ENCODE data around the gene PSMD13. TPM values are rescaled to one million over a fixed set of nuclear protein-coding genes. Genes with fewer than 3 reads are reported as not detected.
A peak's percentile ranks its signal among the peaks of the same experiment; 100 is the strongest.
"Not testable (repeated sequence)": the region's sequence is repeated elsewhere in the genome, so short reads cannot be mapped to it uniquely, and the experiment has no call there.

PSMD13 gene
- total RNA-seq (2014; rRNA removed; shearing (Covaris generic); ENCODE audit: low replicate concordance) = 86.7 and 92.7 TPM in 2 replicates

GRCh38 chr11:236774-237767 lies at the start of gene PSMD13:
Gene PSMD13, plus strand, starts transcription at chr11:236976. Its CDS starts 74 bp downstream, at chr11:237050.
- no peaks in the 10 kb centered on the region for H3K9me2 ChIP-seq (replicated peaks; ENCODE audit: insufficient read depth, low read length)
- peaks cover 24% of the 10 kb centered on the region for H3K4me1 ChIP-seq (ENCODE audit: low read length)
- H3K27me3 ChIP-seq (ENCODE audit: low read length) = no peaks in the 10 kb centered on the region
- peak within 1 kb of the TSS; percentile 97 for H3K4me2 ChIP-seq (ENCODE audit: low read depth, low read length, poor library complexity, severe bottlenecking)
- H3K36me3 ChIP-seq (ENCODE audit: insufficient read depth, low read length) = peaks cover 13% of the 10 kb centered on the region; the same call in 1 of the 2 replicates
- peak within 1 kb of the TSS; percentile 98 for H3K4me3 ChIP-seq (ENCODE audit: low read length)
- peak; percentile 95 for DNase-seq
- H3K27ac ChIP-seq (ENCODE audit: low read length) = peak within 1 kb of the TSS; percentile 91
- H3K79me2 ChIP-seq (ENCODE audit: low read length) = peaks cover 67% of the 10 kb centered on the region
- peak within 1 kb of the TSS; percentile 98; the same call in 1 of the 2 replicates for H2AFZ ChIP-seq (ENCODE audit: low read length)
- H3K9me3 ChIP-seq (ENCODE audit: low read length) = no peaks in the 10 kb centered on the region
- peaks cover 3% of the 10 kb centered on the region; the same call in 1 of the 2 replicates for H4K20me1 ChIP-seq (ENCODE audit: insufficient read depth, low read depth, low read length)
- H3K9ac ChIP-seq (ENCODE audit: low read length) = peak within 1 kb of the TSS; percentile 96

- H3K27ac ChIP-seq (ENCODE audit: low read length); H2AFZ ChIP-seq (ENCODE audit: low read length); H3K27me3 ChIP-seq (ENCODE audit: low read length); H3K9ac ChIP-seq (ENCODE audit: low read length); H3K36me3 ChIP-seq (ENCODE audit: insufficient read depth, low read length); H3K9me2 ChIP-seq (replicated peaks; ENCODE audit: insufficient read depth, low read length); DNase-seq; H3K79me2 ChIP-seq (ENCODE audit: low read length); H3K4me2 ChIP-seq (ENCODE audit: low read depth, low read length, poor library complexity, severe bottlenecking); H3K4me3 ChIP-seq (ENCODE audit: low read length); H4K20me1 ChIP-seq (ENCODE audit: insufficient read depth, low read depth, low read length); H3K4me1 ChIP-seq (ENCODE audit: low read length); H3K9me3 ChIP-seq (ENCODE audit: low read length): not testable (repeated sequence)
Observed at GRCh38 chr11:189200-189783, 47.5 kb upstream of the PSMD13 start.

- not testable (repeated sequence) for H3K9ac ChIP-seq (ENCODE audit: low read length)
Observed at GRCh38 chr11:189843-190311, 46.9 kb upstream of the PSMD13 start.

GRCh38 chr11:190546-190945 lies 46.2 kb upstream of the PSMD13 start:
- not testable (repeated sequence) for H3K36me3 ChIP-seq (ENCODE audit: insufficient read depth, low read length); H3K27ac ChIP-seq (ENCODE audit: low read length); H3K27me3 ChIP-seq (ENCODE audit: low read length); H3K9me2 ChIP-seq (replicated peaks; ENCODE audit: insufficient read depth, low read length); H3K4me3 ChIP-seq (ENCODE audit: low read length); DNase-seq; H3K4me2 ChIP-seq (ENCODE audit: low read depth, low read length, poor library complexity, severe bottlenecking); H4K20me1 ChIP-seq (ENCODE audit: insufficient read depth, low read depth, low read length); H2AFZ ChIP-seq (ENCODE audit: low read length); H3K79me2 ChIP-seq (ENCODE audit: low read length); H3K4me1 ChIP-seq (ENCODE audit: low read length); H3K9me3 ChIP-seq (ENCODE audit: low read length); H3K9ac ChIP-seq (ENCODE audit: low read length)

More at GRCh38 chr11:189843-190311, 46.9 kb upstream of the PSMD13 start:
- not testable (repeated sequence) for H3K4me2 ChIP-seq (ENCODE audit: low read depth, low read length, poor library complexity, severe bottlenecking); H3K4me3 ChIP-seq (ENCODE audit: low read length); H2AFZ ChIP-seq (ENCODE audit: low read length); H3K4me1 ChIP-seq (ENCODE audit: low read length); H3K27me3 ChIP-seq (ENCODE audit: low read length); H3K36me3 ChIP-seq (ENCODE audit: insufficient read depth, low read length); H3K79me2 ChIP-seq (ENCODE audit: low read length); H3K9me3 ChIP-seq (ENCODE audit: low read length); H4K20me1 ChIP-seq (ENCODE audit: insufficient read depth, low read depth, low read length); DNase-seq; H3K27ac ChIP-seq (ENCODE audit: low read length); H3K9me2 ChIP-seq (replicated peaks; ENCODE audit: insufficient read depth, low read length)

GRCh38 chr11:191490-192478 lies 45.0 kb upstream of the PSMD13 start:
- not testable (repeated sequence) for H2AFZ ChIP-seq (ENCODE audit: low read length); H3K9me3 ChIP-seq (ENCODE audit: low read length); H4K20me1 ChIP-seq (ENCODE audit: insufficient read depth, low read depth, low read length); H3K9ac ChIP-seq (ENCODE audit: low read length); H3K36me3 ChIP-seq (ENCODE audit: insufficient read depth, low read length); H3K4me1 ChIP-seq (ENCODE audit: low read length); H3K4me3 ChIP-seq (ENCODE audit: low read length); H3K4me2 ChIP-seq (ENCODE audit: low read depth, low read length, poor library complexity, severe bottlenecking); H3K79me2 ChIP-seq (ENCODE audit: low read length); H3K9me2 ChIP-seq (replicated peaks; ENCODE audit: insufficient read depth, low read length); H3K27ac ChIP-seq (ENCODE audit: low read length); H3K27me3 ChIP-seq (ENCODE audit: low read length)
- peak; percentile 6 for DNase-seq

- H3K27ac ChIP-seq (ENCODE audit: low read length); H3K4me3 ChIP-seq (ENCODE audit: low read length); H3K79me2 ChIP-seq (ENCODE audit: low read length); H4K20me1 ChIP-seq (ENCODE audit: insufficient read depth, low read depth, low read length); H3K9me3 ChIP-seq (ENCODE audit: low read length); H3K4me2 ChIP-seq (ENCODE audit: low read depth, low read length, poor library complexity, severe bottlenecking); DNase-seq; H2AFZ ChIP-seq (ENCODE audit: low read length); H3K36me3 ChIP-seq (ENCODE audit: insufficient read depth, low read length); H3K4me1 ChIP-seq (ENCODE audit: low read length); H3K27me3 ChIP-seq (ENCODE audit: low read length); H3K9ac ChIP-seq (ENCODE audit: low read length); H3K9me2 ChIP-seq (replicated peaks; ENCODE audit: insufficient read depth, low read length): not testable (repeated sequence)
Observed at GRCh38 chr11:192674-193128, 44.1 kb upstream of the PSMD13 start, which contains the start of gene SCGB1C1. Gene SCGB1C1, plus strand, starts transcription at chr11:193078. Its CDS starts 22 bp downstream, at chr11:193100.

GRCh38 chr11:193481-193880 lies 43.3 kb upstream of the PSMD13 start:
- DNase-seq; H3K4me2 ChIP-seq (ENCODE audit: low read depth, low read length, poor library complexity, severe bottlenecking); H3K27me3 ChIP-seq (ENCODE audit: low read length); H3K36me3 ChIP-seq (ENCODE audit: insufficient read depth, low read length); H3K9me2 ChIP-seq (replicated peaks; ENCODE audit: insufficient read depth, low read length); H3K9ac ChIP-seq (ENCODE audit: low read length); H3K4me1 ChIP-seq (ENCODE audit: low read length); H4K20me1 ChIP-seq (ENCODE audit: insufficient read depth, low read depth, low read length); H3K79me2 ChIP-seq (ENCODE audit: low read length); H3K4me3 ChIP-seq (ENCODE audit: low read length); H2AFZ ChIP-seq (ENCODE audit: low read length); H3K27ac ChIP-seq (ENCODE audit: low read length); H3K9me3 ChIP-seq (ENCODE audit: low read length): not testable (repeated sequence)
